DMS 273 treated with DMSO at 0.1 percent for 48 hours (cell line): ENCODE data around the gene RNF214.
"Not testable (repeated sequence)": the region's sequence is repeated elsewhere in the genome, so short reads cannot be mapped to it uniquely, and the experiment has no call there.

ENCODE experiments used
- DNase-seq: peaks from one replicate; lab custom pipeline; 2025; lab: John Stamatoyannopoulos, UW

Gene RNF214

DNA sequence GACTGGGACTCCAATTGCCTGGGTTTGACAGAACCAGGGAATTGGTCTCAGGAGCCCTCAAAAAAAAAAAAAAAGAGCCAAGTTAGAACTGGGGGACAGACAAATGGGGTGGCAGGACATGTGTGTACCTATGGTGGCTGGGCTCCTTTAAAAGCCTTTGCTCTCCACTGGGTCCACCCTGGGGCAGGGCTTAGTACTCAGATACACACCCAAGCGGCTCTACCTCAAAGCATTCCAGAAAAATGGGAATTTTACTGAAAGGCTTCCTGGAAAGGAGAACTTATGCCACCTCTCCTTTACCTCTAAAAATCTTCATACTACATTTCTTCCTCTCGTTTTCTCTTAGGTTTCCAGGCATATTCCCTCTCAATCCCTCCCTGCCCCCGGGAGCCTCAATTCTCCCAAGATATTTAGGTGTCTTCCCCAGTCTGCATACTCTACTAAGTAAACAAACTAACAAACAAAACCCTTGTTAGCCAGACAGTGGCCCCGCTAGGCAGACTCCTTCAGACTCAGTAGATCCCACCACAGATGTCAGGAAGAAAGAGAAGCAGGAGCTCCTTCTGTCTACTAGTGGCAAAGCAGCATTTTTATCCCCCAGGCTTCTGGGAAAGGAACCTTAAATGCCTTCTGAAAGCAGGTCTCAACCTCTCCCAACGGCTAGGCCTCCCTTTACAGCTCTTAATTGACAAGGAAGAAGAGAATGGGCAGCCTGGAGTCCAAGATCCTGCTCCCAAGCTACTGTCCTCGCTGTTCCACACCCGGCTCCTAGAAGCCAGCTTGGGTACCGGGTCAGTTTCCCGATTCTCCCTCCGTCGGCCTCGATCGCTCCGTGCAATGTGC, 1.3 kb upstream of the RNF214 start:
- no peak for DNase-seq

DNA sequence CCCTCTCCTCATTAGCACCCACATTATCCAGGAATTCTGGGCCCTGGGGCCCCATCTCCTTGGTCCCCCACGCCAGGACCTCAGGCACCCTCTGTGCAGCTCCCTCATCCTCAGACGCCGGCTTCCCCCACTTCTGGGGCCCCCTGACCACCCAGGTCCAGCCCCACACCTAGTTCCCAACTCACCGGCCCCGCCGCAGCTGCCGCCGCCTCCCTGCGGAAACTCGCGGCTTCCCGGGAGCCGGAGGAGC, 704 bp upstream of the RNF214 start, which contains the start of gene PCSK7:
TSS of gene PCSK7 (minus strand) at position 232 of the 250 bp plus-strand sequence. CDS start 2,229 bp downstream, outside the sequence.
- DNase-seq = no peak

DNA sequence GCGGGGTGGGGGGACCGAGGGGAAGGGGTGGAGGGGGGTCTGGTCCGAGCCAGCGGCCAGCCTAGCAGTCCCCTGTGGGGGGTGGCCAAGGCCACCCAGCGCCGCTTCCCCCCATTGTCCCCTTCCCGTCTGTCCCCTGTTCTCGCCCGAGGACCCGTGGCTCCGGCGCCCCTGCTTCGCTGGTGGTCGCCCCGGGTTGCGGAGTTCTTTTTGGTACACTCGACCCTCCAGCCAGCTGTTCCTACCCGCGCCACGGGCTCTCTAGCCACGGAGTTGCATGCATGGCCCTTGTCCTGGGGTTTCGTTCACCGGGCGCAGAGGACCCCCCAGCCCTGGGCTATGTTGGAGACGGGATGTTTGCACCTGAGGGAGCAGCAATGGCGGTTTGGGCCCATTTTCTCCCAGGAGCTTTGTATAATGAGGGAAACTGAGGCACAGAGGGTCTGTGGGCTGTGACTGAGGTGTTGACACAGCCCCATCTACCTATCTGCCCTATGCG, 489 bp downstream of the RNF214 start:
- DNase-seq = no peak

DNA sequence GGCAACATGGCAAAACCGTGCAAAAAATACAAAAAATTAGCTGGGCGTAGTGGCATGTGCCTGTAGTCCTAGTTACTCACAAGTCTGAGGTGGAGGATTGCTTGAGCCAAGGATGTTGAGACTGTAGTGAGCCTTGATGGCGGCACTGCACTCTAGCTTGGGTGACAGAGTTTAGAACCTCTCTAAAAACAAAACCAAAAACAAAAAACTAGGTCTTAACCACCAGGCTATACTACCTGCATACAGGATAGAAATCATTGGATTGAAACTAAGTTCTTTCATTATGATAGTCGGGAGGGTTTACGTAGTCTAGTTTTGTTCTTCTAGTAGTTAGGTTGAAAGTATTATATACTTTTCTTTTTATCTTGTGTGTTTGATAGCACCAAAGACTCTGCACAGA, 5.8 kb downstream of the RNF214 start:
- DNase-seq = no peak

DNA sequence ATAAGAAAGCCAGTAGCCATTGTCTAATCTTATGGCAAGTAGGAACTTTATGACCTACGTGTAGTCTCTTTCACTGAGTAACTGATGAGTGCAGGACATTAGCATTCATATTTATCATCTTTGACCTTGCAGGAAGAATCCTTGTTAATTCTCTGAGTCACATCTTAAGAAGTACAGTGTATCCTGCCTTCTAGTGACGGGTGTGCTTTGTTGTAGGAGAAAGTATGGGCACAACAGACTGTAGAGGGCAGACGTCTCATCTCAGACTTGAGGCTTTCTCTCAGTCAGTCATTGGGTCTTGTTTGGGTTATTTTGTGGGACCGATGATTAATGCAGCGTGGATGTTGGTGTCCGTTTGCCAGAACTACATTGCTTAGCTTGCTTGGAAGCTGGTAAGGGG, 6.8 kb downstream of the RNF214 start:
- no peak for DNase-seq

DNA sequence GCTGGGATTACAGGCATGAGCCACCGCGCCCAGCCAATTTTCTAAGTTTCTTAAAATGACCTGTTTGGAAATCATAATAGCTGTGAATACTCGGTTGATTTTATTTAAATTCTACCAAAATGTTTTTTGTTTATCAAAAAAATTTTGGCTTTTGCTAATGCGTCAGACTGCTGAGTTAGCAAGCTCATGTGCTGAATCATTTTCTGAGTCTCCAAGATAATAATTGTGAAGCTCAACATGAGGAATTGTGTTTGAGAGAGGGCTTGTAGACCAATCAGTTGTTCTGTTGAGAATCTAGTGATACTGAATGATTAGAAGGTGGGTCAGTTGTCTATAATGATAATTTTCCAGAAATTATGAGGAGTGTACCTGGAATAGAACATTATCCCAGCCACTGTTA, 15.9 kb downstream of the RNF214 start:
- no peak for DNase-seq

DNA sequence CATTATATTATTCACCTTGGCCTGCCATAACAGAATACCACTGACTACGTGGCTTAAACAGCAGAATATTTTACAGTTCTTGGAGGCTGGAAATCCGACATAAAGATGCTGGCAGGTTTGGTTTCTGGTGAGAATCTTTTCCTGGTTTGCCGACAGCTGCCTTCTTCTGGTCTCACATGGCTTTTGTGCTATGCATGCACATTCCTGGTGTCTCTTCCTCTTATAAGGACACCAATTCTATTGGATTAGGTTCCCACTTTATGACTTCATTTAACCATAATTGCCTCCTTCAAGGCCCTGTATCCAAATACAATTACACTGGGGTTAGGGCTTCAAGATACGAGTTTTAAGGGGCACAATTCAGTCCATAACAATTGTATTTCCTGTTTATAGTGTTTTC, 17.1 kb downstream of the RNF214 start:
- no peak for DNase-seq

DNA sequence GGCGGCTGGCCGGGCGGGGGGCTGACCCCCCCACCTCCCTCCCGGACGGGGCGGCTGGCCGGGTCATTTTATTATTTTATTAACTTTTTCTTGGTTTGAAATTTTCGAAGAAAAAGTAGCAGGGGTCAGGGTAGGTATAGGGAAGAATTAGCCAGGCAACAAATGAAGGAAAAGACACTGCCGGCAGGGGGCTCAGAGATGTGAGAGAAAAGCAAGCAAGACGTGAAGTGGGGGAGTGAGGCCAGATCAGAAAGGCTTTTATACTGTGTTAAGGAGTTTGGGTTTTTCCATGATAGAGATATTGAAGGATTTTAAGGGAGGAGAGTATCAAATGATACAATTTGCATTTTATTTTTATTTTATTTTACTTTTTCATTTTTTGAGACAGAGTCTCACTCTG, 19.0 kb downstream of the RNF214 start:
- no peak for DNase-seq

DNA sequence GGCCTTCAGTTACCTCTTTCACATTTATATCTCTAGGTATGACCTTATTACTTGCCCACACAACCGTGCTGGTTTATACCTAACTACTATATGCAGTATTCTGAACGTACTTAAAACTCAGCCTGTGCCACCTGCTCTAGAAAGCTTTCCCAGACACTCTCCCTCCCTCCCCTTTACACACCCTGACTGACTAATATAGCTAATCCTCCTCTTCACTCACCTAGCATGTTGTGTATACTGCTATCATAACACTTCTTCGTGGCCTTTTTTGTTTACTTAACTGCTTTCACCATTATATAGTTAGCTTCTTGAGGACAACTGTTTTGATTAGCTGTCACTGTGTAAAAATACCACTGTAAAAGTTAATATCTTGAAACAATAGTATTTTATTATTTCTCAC, 23.5 kb downstream of the RNF214 start:
- no peak for DNase-seq

DNA sequence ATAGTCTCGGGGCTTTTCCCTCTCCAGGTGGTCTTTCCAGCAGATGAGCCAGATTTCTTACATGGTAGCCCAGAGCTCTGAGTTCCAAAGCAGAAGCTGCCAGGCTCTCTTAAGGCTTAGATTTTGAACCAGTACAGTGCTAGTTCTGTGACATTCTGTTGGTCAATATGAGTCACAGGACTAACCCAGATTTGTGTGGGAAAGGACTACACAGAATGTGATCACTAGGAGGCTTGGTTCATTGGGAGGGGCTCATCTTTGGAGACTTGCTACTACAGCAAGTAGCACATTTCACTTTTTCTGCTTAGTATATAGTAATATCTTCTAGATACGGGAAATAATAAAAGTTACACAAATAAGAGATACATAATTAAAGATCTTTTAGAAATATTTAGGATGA, 24.1 kb downstream of the RNF214 start:
- no peak for DNase-seq

DNA sequence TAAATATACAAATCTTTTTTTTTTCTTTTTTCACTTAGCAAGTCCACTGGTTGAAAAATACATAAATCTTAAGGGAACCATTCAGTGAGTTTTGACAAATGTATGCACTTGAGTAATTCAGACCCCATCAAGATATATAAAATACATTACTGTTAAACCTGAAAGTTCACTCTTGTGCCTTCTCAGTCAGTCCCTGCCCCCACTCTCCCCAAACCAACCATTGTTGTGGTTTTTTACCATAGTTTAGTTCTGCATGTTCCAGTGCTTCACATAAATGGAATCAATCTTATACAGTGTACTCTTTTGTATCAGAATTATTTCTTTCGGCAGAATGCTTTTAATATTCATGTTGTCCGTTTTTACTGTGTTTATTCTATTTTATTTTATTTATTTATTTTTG, 26.1 kb downstream of the RNF214 start:
- no peak for DNase-seq

DNA sequence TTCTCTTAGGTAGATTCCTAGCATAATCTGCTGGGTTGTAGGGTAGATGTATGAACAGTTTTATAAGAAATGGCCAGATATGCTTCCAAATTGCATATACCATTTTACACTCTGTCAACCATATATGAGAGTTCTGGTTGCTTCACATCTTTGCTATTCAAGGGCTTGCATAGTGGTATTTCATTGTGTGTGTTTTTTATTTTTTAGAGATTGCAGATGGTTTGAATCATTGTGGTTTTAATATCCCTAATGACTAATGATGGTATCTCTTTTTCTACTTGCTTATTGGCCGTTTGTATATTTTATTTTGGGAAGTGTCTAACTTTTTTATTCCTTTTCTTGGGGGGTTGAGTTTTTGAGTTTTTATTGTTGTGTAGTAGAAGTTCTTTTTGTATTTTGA, 26.9 kb downstream of the RNF214 start:
- no peak for DNase-seq

DNA sequence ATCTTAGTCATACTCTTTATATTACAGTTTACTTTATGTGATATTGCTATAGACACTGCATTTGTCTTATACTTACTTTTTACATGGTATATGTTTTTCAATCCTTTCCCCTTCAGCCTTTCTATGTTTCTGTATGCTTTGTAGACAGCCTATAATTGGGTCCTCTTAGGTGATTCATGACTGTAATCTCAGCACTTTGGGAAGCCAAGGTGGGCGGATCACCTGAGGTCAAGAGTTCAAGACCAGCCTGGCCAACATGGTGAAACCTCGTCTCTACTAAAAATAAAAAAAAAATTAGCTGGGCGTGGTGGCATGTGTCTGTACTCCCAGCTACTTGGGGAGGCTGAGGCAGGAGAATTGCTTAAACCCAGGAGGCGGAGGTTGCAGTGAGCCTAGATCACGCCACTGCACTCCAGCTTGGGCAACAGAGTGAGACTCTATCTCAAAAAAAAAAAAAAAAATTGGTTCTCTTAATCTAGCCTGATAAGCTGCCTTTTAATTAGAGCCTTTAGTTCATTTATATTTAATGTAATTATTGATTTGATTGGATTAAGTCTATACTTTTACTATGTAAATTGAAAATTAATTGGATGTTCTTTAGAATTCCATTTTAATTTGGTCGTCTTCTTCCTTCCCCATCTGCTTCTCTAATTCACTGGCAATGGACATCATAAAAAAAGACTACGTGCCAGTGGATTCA, 32.3 kb downstream of the RNF214 start:
- DNase-seq = not testable (repeated sequence)

DNA sequence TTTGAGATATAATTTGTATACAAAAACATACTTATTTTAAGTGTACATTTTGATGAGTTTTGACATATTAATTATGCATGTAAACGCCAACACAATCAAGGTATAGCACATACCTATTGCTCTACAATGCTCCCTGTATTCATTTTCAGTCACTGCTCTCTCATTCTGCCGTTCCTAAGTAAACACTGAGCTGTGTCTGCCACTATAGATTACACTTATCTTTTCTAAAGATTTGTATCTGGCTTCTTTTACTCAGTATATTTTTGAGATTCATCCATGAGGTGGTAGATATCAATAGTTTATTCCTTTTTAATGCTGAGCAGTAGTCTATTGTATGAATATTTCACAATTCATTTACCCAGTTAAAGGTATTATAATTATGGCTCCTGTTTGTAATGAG, 33.3 kb downstream of the RNF214 start:
- DNase-seq = no peak

DNA sequence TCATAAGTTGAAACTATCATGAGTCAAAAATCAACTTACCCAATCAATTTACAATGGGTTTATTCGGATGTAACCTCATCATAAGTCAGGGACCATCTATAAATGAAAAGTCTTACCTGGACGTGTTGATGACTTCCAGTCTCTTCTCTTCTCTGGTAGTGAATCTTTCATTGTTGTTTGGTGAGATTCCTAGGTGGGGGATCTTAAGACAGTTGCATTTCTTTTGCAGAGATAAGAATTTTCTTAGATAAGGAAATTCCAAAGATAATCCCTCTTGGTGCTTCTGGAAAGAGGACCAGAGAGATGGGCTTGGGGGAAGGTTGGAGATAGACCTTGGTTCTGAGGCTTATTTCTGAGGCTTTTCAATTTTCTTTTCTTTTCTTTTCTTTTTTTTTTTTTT, 37.4 kb downstream of the RNF214 start:
- no peak for DNase-seq

DNA sequence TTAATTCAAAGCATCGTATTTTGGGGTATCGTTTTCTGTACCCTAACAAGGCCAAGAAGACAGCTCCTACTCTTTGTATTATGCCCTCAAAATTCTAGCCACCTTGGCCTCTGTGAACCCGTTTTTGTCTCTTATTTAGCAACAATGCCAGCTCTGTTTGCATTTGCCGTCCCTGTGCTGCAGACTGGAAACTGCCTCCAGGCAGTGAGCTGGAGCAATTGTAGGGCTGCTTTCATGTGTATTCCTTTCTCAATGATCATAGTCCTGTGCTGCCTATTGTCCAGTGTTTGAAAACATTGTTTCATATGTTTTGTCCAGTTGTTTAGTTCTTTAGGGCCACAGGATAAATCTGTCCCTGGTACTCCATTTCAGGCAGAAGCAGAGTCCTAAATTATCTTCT, 38.7 kb downstream of the RNF214 start:
- DNase-seq = no peak

DNA sequence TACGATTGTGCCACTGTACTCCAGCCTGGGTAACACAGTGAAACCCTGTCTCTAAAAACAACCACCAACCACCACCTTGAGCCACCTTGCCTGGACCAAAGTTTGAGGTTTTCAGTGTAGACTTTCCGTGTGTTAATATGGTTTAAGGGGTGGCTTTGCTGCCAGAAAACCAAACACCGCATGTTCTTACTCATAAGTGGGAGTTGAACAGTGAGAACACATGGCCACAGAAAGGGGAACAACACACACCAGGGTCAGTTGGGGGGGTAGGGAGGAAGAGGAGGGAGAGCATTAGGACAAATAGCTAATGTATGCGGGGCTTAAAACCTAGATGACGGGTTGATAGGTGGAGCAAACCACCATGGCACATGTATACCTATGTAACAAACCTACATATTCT, 39.7 kb downstream of the RNF214 start:
- not testable (repeated sequence) for DNase-seq

DNA sequence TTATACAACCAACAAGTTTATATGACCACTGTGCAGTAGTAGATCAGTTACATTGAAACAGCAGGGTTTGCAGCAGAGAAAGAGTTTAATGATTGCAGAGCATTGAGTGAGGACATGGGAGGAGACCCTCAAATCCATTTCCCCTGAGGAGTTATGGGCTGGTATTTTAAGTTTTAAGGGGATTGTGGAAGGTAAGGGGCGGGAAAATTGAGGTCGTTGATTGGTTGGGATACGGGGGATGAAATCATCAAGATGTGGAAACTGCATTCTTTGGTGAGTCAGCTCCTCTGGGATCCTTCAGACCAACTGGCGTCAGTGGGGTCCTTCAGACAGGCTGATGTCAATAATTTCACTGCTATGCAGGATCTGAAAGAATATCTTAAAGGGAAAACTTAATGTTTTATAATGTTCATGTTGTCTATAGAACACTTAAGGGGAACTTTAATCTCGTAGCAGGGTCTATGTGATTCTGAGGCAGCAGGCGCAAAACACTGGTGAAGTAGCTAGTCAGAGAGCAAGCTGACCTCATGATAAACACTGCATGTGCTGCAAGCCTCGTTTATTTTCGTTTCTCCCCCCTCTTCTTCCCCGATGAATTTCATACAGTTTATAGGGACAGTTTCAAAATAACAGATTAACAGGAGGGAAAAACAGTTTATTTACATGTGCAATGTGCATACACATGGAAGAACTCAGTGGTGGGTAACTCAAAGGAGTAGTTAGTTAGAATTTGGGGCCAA, 41.2 kb downstream of the RNF214 start:
- no peak for DNase-seq

DNA sequence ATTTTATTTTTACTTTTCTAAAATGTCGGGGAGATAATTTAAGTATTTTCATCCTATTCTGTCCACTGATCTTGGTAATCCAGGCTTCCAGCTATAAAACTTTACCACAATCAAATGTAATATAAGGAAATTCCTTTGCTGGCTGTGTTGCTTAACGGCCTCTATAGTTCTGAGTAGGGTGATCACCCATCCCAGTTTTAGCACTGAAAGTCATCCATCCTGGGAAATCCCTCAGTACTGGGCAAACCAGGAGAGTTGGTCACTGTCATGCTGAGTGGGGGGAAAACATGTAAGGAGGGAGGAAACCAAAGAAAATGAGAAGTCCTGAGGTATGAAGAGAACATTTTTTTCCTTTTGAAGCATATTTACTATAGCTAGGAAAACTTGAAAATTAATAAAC, 45.9 kb downstream of the RNF214 start:
- no peak for DNase-seq

DNA sequence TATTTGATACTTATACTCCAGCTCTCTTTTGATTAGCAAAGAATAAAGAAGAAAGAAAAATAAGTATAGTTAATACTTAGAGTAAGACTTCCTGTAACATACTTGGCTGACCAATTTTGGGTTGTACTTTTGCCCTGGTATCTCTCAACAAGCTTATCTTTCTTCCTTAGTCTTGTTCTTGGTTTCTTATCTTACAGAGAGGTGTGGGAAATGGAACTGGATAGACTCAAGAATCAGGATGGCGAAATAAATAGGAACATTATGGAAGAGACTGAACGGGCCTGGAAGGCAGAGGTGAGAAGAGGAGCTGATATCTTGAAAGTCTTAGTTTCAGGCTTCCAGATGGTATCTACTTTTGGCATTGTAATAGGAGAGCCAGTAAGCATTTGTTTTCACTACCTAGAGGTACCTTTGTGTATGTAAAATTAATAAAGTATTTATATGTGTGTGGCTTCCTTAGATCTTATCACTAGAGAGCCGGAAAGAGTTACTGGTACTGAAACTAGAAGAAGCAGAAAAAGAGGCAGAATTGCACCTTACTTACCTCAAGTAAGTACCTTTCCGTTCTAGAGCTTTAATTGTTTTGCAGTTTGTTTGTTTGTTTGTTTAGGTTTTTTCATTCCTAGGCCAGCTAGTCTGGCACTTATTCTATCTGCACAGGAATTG, 47.4 kb downstream of the RNF214 start:
- no peak for DNase-seq

DNA sequence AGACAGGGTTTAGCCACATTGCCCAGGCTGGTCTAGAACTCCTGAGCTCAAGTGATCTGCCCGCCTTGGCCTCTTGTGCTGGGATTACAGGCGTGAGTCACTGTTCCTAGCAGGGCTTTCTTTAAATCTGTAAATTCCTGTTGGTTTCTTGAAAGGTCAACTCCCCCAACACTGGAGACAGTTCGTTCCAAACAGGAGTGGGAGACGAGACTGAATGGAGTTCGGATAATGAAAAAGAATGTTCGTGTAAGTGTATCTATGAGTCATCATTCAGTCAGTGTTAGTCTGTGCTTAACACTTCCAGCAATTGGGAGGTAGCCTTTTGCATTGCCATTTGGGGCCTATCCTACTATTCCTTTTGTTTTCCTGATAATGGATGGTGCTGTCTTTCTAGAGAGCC, 48.7 kb downstream of the RNF214 start:
- DNase-seq = no peak

DNA sequence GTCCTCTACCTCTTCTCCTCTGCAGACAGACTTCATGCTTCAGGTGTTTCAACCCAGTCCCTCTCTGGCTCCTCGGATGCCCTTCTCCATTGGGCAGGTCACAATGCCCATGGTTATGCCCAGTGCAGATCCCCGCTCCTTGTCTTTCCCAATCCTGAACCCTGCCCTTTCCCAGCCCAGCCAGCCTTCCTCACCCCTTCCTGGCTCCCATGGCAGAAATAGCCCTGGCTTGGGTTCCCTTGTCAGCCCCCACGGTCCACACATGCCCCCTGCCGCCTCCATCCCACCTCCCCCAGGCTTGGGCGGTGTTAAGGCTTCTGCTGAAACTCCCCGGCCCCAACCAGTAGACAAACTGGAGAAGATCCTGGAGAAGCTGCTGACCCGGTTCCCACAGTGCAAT, 49.4 kb downstream of the RNF214 start:
- DNase-seq = no peak
